IPS DF 6.9 (cell line): ENCODE results near the gene DENR.
"Not testable (repeated sequence)": the region's sequence is repeated elsewhere in the genome, so short reads cannot be mapped to it uniquely, and the experiment has no call there.

ENCODE experiments used
- DNase-seq: peaks from one replicate; pipeline ENCODE4 v3.0.0-alpha.2; 2013; ENCODE audit warnings: low read depth, low spot score
- H3K27ac ChIP-seq: one replicate; pipeline ENCODE4 v1.5.1; 2013; ENCODE audit warnings: low read length, control low read depth
- H3K27me3 ChIP-seq: 2 replicates; pipeline ENCODE4 v1.6.1; 2013; ENCODE audit warnings: mild to moderate bottlenecking, low read length; ENCODE audit not compliant: control insufficient read depth, insufficient read depth
- H3K36me3 ChIP-seq: 2 replicates; pipeline ENCODE4 v1.6.1; 2013; ENCODE audit warnings: low read length; ENCODE audit not compliant: control insufficient read depth, insufficient read depth
- H3K4me1 ChIP-seq: 2 replicates; pipeline ENCODE4 v1.6.1; 2013; ENCODE audit warnings: low read length; ENCODE audit not compliant: control insufficient read depth, insufficient read depth
- H3K4me3 ChIP-seq: 2 replicates; pipeline ENCODE4 v1.5.1; 2013; ENCODE audit warnings: mild to moderate bottlenecking, low read length
- H3K9me3 ChIP-seq: 2 replicates; pipeline ENCODE4 v1.6.1; 2013; ENCODE audit warnings: low read length, inconsistent platforms; ENCODE audit not compliant: control insufficient read depth, insufficient read depth
- WGBS: extraction: QIAGEN DNeasy Blood & Tissue Kit; methylation state at CpG from one replicate; pipeline ENCODE4 v1.1.7; 2013; ENCODE audit warnings: mixed read lengths, missing lambda C conversion rate; ENCODE audit not compliant: insufficient read length, insufficient coverage; 5-methylcytosine and 5-hydroxymethylcytosine counted together

The DENR gene

GRCh38 chr12:122743895-122744525, 8.6 kb upstream of the DENR start:
- no peak for DNase-seq
- Histone ChIP-seq H3K4me1 (no peaks in the 10 kb centered on the region; the same call in 1 of the 2 replicates), H3K27ac (no peak overlapping the region), H3K36me3 (no peaks in the 10 kb centered on the region), H3K27me3 (no peaks in the 10 kb centered on the region), H3K9me3 (no peaks in the 10 kb centered on the region), H3K4me3 (no peak overlapping the region)
- WGBS, result no CpG with 5 or more reads among the region's 7 CpGs

- Histone ChIP-seq H3K9me3 (no peaks in the 10 kb centered on the region), H3K36me3 (no peaks in the 10 kb centered on the region), H3K27me3 (no peaks in the 10 kb centered on the region), H3K4me3 (no peak overlapping the region), H3K4me1 (no peaks in the 10 kb centered on the region; the same call in 1 of the 2 replicates), H3K27ac (no peak overlapping the region)
- no peak for DNase-seq
- WGBS, result 100% methylated on average over 2 of the region's 9 CpGs
Observed at GRCh38 chr12:122747224-122748135, 5.1 kb upstream of the DENR start.

GRCh38 chr12:122749569-122750332, 2.9 kb upstream of the DENR start:
- Histone ChIP-seq H3K4me1 (no peaks in the 10 kb centered on the region), H3K27me3 (no peaks in the 10 kb centered on the region), H3K36me3 (peaks cover 3% of the 10 kb centered on the region; the same call in 1 of the 2 replicates), H3K4me3 (no peak overlapping the region), H3K9me3 (no peaks in the 10 kb centered on the region), H3K27ac (no peak overlapping the region)
- no peak for DNase-seq
- WGBS, result no CpG with 5 or more reads among the region's 6 CpGs

- not testable (repeated sequence) for H3K36me3 ChIP-seq, H3K4me1 ChIP-seq, H3K4me3 ChIP-seq, H3K27me3 ChIP-seq, DNase-seq, H3K9me3 ChIP-seq, H3K27ac ChIP-seq
- no CpG with 5 or more reads among the region's 17 CpGs for WGBS
Observed at GRCh38 chr12:122750781-122751515, 1.7 kb upstream of the DENR start.

GRCh38 chr12:122753319-122753650, 661 bp downstream of the DENR start:
- DNase-seq, result no peak
- Histone ChIP-seq H3K36me3 (peaks cover 6% of the 10 kb centered on the region; the same call in 1 of the 2 replicates), H3K4me3 (peak overlapping the region; percentile 74), H3K27me3 (no peaks in the 10 kb centered on the region), H3K4me1 (no peaks in the 10 kb centered on the region), H3K27ac (no peak overlapping the region), H3K9me3 (no peaks in the 10 kb centered on the region)
- WGBS, result no CpG with 5 or more reads among the region's 5 CpGs

- DNase-seq, result no peak
- Histone ChIP-seq H3K27me3 (no peaks in the 10 kb centered on the region), H3K27ac (no peak overlapping the region), H3K9me3 (no peaks in the 10 kb centered on the region), H3K4me1 (no peaks in the 10 kb centered on the region), H3K4me3 (no peak overlapping the region), H3K36me3 (peaks cover 10% of the 10 kb centered on the region; the same call in 1 of the 2 replicates)
- WGBS, result no CpG with 5 or more reads among the region's 1 CpG
Observed at GRCh38 chr12:122754790-122755189, 2.2 kb downstream of the DENR start.

GRCh38 chr12:122757568-122757967, 4.9 kb downstream of the DENR start:
- H3K4me1 ChIP-seq, result no peaks in the 10 kb centered on the region
- H3K36me3 ChIP-seq, result peaks cover 10% of the 10 kb centered on the region; the same call in 1 of the 2 replicates
- H3K4me3 ChIP-seq, result no peak overlapping the region
- WGBS, result no CpG with 5 or more reads among the region's 1 CpG
- H3K27ac ChIP-seq, result no peak overlapping the region
- no peaks in the 10 kb centered on the region for H3K9me3 ChIP-seq
- no peaks in the 10 kb centered on the region for H3K27me3 ChIP-seq
- no peak for DNase-seq

- Histone ChIP-seq H3K27me3 (no peaks in the 10 kb centered on the region), H3K36me3 (no peaks in the 10 kb centered on the region), H3K4me1 (no peaks in the 10 kb centered on the region), H3K27ac (no peak overlapping the region), H3K4me3 (no peak overlapping the region), H3K9me3 (no peaks in the 10 kb centered on the region)
- WGBS, result no CpG with 5 or more reads among the region's 7 CpGs
- no peak for DNase-seq
Observed at GRCh38 chr12:122785503-122785902, 32.9 kb downstream of the DENR start.

- Histone ChIP-seq H3K36me3 (no peaks in the 10 kb centered on the region), H3K4me1 (0 out of 2 replicates have a peak, but pooled peaks cover 1% of the 10 kb centered on the region), H3K4me3 (no peak overlapping the region), H3K9me3 (no peaks in the 10 kb centered on the region), H3K27ac (no peak overlapping the region), H3K27me3 (no peaks in the 10 kb centered on the region)
- DNase-seq, result no peak
- no CpG with 5 or more reads among the region's 4 CpGs for WGBS
Observed at GRCh38 chr12:122788387-122788786, 35.8 kb downstream of the DENR start.

- Histone ChIP-seq H3K27ac (no peak overlapping the region), H3K4me3 (no peak overlapping the region), H3K36me3 (no peaks in the 10 kb centered on the region), H3K9me3 (no peaks in the 10 kb centered on the region), H3K4me1 (0 out of 2 replicates have a peak, but pooled peaks cover 1% of the 10 kb centered on the region), H3K27me3 (no peaks in the 10 kb centered on the region)
- WGBS, result no CpG with 5 or more reads among the region's 5 CpGs
- DNase-seq, result no peak
Observed at GRCh38 chr12:122789637-122790036, 37.0 kb downstream of the DENR start.
